Stimulated activated CD4-positive, alpha-beta T cell treated with anti-CD3 and anti-CD28 coated beads, Interleukin-1b, Interleukin-23, amount 100 ng/mL, for 1 hour (primary cell): ENCODE measurements around the gene NFKBIL1.

Experiments
- DNase-seq, 2 donors: peaks; one replicate each; pipeline ENCODE4 v3.0.0-alpha.2; 2020; ENCODE audit warnings: low read depth in 2 of 2

Gene NFKBIL1

DNA sequence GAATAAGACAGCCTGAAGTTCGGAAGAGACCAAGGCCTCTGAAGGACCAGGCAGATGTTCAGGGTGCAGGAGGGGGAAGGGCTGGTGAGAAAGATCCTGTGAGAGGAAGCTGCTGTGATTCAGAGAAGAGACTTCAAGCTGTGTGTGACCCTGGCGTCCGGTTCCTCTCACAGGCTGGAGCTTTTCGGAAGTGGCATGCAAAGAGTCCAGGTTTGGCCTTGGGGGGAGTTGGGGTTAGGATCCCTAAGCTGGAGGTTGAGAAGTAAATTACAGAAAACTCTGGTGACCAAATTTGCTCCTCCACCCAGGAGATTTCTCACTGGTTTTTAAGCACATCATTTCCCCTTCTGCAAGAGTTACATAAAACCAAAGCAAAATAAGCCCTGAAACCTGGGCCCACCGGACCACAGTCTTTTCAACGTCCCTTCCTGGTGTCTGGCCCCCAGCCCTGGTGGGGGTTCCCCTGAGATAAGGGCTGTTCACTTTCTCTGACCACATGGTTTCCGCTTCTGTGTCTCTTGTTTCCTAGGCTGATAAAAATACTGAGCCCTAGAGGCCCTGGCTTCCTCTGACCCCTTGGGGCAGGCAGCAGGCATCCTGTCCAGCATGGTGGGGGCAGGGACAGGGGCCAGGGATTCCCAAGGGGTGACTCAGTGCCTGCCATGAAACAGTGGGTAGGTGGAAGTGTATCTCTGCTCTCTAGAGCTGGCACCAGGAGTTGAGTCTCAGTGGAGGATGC, 12.7 kb downstream of the NFKBIL1 start:
- no peak for DNase-seq

DNA sequence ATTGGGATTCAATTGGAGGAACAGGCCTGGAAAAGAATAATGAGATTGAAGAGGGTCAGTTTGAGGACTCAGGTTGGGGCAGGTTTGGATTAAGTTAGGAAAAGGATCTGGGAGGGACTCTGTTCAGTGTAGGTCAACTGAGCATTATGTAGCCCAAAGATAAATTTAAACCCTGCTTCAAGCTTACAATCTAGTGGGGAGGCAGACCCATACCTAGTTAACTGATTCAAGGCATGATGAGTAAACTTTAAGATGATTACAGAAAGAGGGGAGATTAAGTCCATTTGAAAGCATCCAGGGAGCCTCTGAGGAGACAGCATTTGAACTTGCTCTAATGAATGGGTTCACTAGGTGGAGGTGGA, 13.3 kb downstream of the NFKBIL1 start:
- no peak for DNase-seq

DNA sequence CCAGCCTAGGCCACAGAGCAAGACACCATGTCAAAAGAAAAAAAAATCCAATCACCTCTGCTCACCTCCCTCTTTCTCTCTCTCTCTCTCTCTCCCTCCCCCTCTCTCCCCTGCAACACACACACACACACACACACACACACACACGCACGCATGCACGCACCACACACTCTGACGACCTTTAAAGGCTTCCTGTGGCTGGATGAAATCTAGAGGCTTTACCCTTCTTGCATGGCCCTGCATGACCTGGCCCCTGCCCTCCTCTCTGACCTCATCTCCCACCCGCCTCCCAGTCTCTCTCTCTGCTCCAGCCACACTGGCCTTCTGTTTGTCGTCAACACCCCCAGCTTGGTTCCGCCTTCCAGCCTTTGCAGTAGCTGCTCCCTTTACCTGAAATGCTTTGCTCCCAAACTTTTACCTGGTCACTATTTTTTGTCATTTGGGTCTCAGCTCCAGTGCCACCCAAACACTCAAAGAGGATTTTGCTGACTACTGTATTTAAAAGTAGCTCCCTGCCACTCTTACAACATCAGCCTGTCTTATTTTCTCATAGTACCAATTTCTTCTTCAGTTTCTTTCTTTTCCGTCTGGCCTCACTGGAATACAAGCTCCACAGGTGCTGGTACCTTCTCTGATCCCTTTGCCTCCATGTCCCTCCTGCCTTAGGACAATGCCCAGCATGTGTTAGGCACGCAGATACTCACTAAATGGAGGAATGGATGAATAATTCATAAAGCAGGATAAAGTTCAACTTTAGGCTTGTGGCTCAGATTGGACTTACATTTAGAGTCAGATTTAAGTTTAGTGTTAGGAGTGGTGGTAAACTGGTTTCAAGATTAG, 20.3 kb downstream of the NFKBIL1 start:
- no peak for DNase-seq

DNA sequence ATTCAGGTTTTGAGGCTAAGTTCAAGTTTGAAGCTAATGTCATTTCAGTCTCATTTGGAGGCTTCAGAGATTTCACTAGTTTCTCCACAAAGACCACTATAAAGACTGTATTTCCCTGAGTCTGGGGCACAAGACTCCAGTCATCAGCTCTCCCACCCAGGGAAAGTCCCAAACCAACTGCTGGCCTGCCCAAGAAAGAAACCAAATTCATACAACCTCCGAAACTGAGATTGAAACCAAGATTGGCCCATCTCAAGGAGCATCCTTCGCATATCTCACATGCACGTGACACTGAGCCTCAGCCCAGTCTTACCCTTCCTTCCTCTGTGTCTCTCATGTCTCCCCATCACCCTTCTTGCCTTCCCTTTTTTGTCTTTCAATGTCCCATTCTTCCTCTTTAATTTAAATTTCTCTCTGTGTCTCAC, 21.1 kb downstream of the NFKBIL1 start:
- no peak for DNase-seq

DNA sequence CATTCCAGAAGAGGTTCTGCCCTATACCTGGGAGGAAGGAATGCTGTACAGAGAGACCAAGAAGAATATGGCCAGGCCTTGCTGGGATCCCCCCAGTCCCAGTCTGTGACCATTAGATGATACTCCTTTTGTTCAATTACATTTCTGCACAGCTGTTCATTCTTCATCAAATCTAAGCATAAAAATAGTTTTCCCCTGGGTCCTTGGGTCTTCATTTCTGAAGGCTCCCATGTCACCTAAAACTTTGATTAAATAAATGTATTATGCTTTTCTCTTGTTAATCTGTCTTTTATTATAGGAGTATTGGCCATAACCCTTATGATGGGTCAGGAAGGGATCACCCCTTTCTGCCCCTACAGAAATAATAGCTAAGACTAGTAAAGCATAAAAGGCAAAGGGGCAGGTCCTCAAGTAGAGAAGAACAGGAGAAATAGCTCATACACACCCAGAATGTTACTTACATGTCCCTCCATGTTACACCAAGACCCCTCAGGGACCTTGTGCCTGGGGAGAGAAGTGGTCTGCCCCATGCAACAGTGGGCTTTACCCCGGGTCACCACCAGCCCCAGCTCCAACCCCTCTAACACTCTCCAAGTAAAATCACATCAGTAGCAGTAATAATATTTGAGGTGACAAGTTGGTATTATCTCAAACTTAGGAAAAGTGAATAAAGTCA, 22.6 kb downstream of the NFKBIL1 start:
- DNase-seq, result no peak

DNA sequence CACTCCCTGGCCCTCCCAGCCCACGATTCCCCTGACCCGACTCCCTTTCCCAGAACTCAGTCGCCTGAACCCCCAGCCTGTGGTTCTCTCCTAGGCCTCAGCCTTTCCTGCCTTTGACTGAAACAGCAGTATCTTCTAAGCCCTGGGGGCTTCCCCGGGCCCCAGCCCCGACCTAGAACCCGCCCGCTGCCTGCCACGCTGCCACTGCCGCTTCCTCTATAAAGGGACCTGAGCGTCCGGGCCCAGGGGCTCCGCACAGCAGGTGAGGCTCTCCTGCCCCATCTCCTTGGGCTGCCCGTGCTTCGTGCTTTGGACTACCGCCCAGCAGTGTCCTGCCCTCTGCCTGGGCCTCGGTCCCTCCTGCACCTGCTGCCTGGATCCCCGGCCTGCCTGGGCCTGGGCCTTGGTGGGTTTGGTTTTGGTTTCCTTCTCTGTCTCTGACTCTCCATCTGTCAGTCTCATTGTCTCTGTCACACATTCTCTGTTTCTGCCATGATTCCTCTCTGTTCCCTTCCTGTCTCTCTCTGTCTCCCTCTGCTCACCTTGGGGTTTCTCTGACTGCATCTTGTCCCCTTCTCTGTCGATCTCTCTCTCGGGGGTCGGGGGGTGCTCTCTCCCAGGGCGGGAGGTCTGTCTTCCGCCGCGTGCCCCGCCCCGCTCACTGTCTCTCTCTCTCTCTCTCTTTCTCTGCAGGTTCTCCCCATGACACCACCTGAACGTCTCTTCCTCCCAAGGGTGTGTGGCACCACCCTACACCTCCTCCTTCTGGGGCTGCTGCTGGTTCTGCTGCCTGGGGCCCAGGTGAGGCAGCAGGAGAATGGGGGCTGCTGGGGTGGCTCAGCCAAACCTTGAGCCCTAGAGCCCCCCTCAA, 24.9 kb downstream of the NFKBIL1 start, which contains the start of gene LTA:
Gene LTA (plus strand): TSS at position 249 of the 871 bp plus-strand sequence. CDS start 454 bp downstream, at position 703.
- peak; percentile 56 to 63 for DNase-seq

DNA sequence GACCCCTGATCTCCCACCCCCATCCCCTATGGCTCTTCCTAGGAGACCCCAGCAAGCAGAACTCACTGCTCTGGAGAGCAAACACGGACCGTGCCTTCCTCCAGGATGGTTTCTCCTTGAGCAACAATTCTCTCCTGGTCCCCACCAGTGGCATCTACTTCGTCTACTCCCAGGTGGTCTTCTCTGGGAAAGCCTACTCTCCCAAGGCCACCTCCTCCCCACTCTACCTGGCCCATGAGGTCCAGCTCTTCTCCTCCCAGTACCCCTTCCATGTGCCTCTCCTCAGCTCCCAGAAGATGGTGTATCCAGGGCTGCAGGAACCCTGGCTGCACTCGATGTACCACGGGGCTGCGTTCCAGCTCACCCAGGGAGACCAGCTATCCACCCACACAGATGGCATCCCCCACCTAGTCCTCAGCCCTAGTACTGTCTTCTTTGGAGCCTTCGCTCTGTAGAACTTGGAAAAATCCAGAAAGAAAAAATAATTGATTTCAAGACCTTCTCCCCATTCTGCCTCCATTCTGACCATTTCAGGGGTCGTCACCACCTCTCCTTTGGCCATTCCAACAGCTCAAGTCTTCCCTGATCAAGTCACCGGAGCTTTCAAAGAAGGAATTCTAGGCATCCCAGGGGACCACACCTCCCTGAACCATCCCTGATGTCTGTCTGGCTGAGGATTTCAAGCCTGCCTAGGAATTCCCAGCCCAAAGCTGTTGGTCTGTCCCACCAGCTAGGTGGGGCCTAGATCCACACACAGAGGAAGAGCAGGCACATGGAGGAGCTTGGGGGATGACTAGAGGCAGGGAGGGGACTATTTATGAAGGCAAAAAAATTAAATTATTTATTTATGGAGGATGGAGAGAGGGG, 26.1 kb downstream of the NFKBIL1 start:
- no peak for DNase-seq

DNA sequence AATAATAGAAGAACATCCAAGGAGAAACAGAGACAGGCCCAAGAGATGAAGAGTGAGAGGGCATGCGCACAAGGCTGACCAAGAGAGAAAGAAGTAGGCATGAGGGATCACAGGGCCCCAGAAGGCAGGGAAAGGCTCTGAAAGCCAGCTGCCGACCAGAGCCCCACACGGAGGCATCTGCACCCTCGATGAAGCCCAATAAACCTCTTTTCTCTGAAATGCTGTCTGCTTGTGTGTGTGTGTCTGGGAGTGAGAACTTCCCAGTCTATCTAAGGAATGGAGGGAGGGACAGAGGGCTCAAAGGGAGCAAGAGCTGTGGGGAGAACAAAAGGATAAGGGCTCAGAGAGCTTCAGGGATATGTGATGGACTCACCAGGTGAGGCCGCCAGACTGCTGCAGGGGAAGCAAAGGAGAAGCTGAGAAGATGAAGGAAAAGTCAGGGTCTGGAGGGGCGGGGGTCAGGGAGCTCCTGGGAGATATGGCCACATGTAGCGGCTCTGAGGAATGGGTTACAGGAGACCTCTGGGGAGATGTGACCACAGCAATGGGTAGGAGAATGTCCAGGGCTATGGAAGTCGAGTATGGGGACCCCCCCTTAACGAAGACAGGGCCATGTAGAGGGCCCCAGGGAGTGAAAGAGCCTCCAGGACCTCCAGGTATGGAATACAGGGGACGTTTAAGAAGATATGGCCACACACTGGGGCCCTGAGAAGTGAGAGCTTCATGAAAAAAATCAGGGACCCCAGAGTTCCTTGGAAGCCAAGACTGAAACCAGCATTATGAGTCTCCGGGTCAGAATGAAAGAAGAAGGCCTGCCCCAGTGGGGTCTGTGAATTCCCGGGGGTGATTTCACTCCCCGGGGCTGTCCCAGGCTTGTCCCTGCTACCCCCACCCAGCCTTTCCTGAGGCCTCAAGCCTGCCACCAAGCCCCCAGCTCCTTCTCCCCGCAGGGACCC, 27.0 kb downstream of the NFKBIL1 start:
- no peak for DNase-seq

DNA sequence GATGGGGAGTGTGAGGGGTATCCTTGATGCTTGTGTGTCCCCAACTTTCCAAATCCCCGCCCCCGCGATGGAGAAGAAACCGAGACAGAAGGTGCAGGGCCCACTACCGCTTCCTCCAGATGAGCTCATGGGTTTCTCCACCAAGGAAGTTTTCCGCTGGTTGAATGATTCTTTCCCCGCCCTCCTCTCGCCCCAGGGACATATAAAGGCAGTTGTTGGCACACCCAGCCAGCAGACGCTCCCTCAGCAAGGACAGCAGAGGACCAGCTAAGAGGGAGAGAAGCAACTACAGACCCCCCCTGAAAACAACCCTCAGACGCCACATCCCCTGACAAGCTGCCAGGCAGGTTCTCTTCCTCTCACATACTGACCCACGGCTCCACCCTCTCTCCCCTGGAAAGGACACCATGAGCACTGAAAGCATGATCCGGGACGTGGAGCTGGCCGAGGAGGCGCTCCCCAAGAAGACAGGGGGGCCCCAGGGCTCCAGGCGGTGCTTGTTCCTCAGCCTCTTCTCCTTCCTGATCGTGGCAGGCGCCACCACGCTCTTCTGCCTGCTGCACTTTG, 28.0 kb downstream of the NFKBIL1 start, which contains the start of gene TNF:
Gene TNF (plus strand): TSS at position 231 of the 567 bp plus-strand sequence. CDS start 177 bp downstream, at position 408.
- peak; percentile 76 to 85 for DNase-seq

DNA sequence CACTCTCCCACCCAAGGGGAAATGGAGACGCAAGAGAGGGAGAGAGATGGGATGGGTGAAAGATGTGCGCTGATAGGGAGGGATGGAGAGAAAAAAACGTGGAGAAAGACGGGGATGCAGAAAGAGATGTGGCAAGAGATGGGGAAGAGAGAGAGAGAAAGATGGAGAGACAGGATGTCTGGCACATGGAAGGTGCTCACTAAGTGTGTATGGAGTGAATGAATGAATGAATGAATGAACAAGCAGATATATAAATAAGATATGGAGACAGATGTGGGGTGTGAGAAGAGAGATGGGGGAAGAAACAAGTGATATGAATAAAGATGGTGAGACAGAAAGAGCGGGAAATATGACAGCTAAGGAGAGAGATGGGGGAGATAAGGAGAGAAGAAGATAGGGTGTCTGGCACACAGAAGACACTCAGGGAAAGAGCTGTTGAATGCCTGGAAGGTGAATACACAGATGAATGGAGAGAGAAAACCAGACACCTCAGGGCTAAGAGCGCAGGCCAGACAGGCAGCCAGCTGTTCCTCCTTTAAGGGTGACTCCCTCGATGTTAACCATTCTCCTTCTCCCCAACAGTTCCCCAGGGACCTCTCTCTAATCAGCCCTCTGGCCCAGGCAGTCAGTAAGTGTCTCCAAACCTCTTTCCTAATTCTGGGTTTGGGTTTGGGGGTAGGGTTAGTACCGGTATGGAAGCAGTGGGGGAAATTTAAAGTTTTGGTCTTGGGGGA, 28.7 kb downstream of the NFKBIL1 start:
- DNase-seq, result no peak

DNA sequence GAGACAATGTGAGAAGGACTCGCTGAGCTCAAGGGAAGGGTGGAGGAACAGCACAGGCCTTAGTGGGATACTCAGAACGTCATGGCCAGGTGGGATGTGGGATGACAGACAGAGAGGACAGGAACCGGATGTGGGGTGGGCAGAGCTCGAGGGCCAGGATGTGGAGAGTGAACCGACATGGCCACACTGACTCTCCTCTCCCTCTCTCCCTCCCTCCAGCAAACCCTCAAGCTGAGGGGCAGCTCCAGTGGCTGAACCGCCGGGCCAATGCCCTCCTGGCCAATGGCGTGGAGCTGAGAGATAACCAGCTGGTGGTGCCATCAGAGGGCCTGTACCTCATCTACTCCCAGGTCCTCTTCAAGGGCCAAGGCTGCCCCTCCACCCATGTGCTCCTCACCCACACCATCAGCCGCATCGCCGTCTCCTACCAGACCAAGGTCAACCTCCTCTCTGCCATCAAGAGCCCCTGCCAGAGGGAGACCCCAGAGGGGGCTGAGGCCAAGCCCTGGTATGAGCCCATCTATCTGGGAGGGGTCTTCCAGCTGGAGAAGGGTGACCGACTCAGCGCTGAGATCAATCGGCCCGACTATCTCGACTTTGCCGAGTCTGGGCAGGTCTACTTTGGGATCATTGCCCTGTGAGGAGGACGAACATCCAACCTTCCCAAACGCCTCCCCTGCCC, 29.6 kb downstream of the NFKBIL1 start:
- no peak for DNase-seq

DNA sequence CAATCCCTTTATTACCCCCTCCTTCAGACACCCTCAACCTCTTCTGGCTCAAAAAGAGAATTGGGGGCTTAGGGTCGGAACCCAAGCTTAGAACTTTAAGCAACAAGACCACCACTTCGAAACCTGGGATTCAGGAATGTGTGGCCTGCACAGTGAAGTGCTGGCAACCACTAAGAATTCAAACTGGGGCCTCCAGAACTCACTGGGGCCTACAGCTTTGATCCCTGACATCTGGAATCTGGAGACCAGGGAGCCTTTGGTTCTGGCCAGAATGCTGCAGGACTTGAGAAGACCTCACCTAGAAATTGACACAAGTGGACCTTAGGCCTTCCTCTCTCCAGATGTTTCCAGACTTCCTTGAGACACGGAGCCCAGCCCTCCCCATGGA, 30.2 kb downstream of the NFKBIL1 start:
- no peak for DNase-seq

DNA sequence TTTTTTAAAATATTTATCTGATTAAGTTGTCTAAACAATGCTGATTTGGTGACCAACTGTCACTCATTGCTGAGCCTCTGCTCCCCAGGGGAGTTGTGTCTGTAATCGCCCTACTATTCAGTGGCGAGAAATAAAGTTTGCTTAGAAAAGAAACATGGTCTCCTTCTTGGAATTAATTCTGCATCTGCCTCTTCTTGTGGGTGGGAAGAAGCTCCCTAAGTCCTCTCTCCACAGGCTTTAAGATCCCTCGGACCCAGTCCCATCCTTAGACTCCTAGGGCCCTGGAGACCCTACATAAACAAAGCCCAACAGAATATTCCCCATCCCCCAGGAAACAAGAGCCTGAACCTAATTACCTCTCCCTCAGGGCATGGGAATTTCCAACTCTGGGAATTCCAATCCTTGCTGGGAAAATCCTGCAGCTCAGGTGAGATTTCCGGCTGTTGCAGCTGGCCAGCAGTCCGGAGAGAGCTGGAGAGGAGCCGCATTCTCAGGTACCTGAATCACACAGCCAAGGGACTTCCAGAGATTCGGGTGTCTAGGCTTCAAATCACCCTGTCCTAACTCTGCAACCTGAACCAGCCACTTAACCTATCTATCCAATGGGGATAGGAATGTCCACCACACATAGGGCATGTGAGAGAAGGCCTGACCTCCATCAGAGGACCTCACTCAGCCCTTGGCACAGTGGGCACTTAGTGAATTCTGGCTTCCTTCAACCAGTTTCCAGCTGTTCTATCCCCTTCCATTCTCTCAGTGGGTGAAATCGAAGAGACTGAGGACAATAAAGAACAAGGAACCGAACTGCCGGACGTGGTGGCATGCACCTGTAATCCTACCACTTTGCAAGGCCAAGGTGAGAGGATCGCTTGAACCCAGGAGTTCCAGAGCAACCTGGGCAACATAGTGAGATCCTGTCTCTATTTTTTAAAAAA, 31.0 kb downstream of the NFKBIL1 start:
- peak in 1 of 2 donors; percentile 48 for DNase-seq

DNA sequence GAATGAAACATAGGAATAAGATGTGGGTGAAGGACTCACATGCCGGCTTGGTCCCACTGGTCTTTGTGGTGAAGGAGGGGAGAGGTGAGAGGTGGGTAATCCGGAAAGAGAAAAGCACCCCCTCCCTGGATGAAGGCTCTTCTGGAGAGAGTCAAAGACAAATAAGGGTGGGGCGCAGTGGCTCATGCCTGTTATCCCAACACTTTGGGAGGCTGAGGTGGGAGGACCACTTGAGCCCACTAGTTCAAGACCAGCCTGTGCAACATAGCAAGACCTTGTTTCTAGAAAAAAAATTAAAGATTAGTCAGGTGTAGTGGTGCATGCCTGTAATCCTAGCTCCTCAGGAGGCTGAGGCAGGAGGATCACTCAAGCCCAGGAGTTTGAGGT, 31.7 kb downstream of the NFKBIL1 start:
- DNase-seq, result no peak

DNA sequence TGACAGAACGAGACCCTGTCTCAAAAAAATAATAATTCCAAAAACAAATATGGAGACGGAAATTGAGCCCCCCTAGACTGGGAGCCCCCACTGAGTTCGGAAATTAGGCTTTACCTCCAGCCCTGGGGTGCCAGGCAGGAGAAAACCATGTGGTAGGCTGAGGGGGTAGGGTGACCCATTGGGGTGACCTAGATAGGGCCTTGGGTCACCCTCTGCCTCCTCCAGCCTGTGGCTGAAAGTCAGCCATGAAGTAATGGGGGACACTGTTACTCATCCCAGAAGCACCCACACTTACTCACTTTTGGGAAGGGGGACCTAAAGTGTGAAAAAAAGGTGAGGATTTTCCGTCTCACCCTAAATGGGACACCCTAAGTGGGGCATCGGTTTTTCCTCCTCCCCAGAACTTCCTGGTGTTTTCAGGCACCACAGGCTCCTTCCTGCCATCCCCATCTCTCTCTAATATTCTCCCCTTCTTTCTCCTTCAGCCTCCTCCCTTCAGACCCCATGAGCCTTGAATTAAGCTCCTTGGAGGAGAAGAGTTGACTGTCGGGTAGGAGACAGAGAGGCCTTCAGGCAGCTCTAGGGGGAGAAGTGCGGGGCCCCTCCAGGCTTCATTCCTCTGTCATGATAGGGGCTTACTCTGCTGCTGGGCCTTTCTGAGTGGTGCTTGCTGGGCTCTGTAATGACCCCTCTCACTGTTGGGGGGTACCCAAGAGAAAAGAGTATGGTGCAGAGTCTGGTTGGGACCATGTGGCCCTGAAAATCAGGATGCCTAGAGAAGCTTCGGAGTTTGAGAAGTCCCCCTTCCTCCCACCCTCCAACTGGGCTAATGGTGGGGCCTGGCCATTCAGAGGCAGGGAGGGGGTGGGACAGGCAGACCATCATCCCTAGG, 32.4 kb downstream of the NFKBIL1 start:
- no peak for DNase-seq

DNA sequence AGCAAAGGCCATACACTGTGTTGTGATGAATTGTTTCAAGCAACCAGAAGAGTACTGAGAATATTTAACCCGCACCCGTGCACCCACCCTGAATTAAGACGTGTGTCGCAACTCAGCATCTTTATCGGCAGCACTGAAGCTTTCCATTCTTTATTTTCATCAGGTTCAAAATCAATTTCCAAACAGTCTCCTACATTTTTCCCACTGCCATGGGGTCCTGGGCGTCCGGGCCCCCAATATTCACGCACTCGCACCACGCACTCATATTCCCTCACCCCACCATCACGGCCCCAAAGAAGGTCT, 33.0 kb downstream of the NFKBIL1 start:
- no peak for DNase-seq
